ENCODE data around the gene SH3BP5.

Gene SH3BP5

DNA sequence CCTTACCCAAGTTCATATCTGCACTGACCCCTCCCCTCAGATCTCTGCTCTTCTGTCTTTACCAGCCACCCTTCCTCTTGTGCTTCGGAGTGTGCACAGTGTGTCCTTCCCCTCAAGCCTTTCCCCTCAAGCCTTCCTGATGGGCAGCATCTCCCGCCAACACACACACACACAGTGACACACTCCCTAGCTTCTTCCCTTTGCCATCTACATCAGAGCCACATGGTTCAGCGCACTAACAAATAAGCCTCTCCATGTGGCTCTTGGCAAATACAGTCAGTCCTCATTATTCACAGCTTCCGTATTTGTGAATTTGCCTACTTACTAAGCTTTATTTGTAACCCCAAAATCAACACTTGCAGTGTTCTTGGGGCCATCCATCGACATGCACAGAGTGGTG, 37.5 kb downstream of the SH3BP5 start:
- Mint-ChIP-seq H3K9me3 (no peaks in the 10 kb centered on the region), H3K4me1 (ENCODE audit: low read depth) (peaks cover 78% of the 10 kb centered on the region), H3K27ac (peak overlapping the region; percentile 94), H3K36me3 (ENCODE audit: low read depth) (no peaks in the 10 kb centered on the region), H3K27me3 (no peaks in the 10 kb centered on the region), H3K4me3 (peak overlapping the region; percentile 20)
- intact Hi-C loops (cut with micrococcal nuclease), result loop anchor here (2.0 to 5.0 kb wide), 2 partner anchors 26 to 37 kb away; partner anchors contain the start of gene SH3BP5

DNA sequence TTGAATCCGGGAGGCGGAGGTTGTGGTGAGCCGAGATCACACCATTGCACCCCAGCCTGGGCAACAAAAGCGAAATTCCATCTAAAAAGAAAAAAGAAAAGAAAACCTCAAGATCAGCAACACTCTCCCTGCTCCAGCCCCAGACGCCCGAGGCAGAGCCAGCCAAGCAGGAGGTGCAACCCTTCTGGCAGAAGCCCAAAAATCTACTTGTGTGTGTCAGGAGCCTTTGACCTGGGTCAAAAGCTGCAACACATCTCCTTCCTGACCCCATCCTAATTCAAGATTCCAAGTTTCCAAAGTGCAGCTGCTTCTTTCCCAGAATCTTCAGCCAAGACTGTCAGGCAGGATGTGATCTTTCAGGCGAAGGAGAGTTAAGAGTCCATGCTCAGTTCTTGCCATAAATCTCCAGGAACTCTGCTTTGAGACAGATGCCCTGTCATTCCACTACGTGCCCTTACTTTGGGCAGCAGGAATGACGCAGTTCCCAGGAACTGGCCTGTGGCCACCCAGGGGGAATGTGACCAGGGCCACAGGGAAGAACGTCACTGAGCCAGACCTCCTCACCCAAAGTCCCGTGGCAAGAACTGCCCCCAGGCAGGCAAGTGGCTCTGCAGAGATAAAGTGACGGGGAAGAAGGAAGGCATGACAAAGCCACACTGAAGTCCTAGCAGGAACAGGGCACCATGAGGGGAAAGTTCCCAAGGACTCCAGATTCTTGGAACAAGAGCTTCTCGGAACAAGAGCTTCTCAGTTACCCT, 39.4 kb downstream of the SH3BP5 start:
- intact Hi-C loops (cut with micrococcal nuclease), result no loop called here
- Mint-ChIP-seq H3K9me3 (no peaks in the 10 kb centered on the region), H3K4me3 (no peak overlapping the region), H3K36me3 (ENCODE audit: low read depth) (no peaks in the 10 kb centered on the region), H3K27ac (peak overlapping the region; percentile 94), H3K4me1 (ENCODE audit: low read depth) (peaks cover 89% of the 10 kb centered on the region), H3K27me3 (no peaks in the 10 kb centered on the region)

DNA sequence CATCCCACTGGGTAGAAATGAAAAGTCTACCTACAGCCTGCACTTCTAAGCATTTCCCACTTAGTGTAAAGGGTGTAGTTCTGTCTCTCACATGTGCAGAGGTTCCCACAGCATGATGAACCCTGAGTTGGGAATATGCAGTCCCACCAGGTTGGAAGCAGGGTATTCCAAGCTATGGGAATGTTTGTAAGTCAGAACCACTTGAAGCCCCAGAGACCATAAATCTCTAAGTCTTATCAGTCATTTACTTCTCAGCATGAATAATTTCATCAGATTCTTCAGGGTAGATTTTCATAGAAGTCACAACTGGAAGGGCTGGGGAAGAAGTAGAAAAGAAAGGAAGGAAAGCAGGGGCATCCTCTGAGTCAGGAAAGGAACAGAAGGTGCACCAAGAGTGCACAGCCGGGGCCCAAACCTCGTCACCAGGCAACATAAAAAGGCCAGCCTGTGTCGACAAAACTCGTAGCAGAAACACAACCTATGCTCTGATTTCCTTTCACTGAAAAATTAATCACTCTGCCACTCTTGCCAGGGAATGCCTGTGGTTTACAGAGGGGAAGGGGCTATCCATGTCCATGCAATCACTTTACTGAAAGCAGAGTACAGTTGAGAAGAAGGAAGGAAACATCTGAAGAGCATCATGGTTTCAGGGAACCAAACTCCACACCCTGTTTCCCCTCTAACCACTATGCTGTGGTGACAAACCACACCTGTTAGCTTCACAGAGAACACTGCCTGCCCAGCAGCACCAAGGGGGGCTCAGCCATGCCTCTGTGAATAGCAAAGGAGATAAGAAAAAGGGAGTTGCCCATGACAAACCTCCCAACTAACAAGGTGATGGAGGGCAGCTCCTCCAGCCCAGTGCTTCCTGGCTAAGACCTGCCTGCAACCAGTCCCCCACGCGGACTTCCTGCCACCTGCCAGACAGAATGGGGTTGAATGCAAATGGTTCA, 40.5 kb downstream of the SH3BP5 start:
- Mint-ChIP-seq H3K27ac (peak overlapping the region; percentile 94), H3K4me1 (ENCODE audit: low read depth) (peaks cover 88% of the 10 kb centered on the region), H3K9me3 (no peaks in the 10 kb centered on the region), H3K4me3 (no peak overlapping the region), H3K36me3 (ENCODE audit: low read depth) (no peaks in the 10 kb centered on the region), H3K27me3 (no peaks in the 10 kb centered on the region)
- intact Hi-C loops (cut with micrococcal nuclease), result no loop called here

DNA sequence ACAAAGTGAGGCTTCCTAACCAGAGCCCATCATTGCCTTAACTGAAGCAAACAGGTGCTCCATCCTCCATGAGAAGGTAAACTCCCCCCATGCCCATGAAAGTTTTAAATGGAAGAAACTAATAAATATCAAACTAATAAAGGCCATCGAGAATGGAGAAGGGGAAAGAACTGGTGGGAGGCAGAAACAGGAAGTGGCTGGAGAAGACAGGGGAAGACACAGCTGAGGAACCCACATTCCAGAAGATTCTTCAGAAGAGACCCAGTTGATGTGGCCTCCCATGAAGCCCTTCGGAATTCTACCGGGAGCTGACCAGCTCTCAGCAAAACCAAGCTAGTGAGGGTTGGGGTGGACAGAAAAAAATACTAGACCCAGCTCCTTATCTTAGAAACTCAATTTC, 41.6 kb downstream of the SH3BP5 start:
- intact Hi-C loops (cut with micrococcal nuclease), result no loop called here

DNA sequence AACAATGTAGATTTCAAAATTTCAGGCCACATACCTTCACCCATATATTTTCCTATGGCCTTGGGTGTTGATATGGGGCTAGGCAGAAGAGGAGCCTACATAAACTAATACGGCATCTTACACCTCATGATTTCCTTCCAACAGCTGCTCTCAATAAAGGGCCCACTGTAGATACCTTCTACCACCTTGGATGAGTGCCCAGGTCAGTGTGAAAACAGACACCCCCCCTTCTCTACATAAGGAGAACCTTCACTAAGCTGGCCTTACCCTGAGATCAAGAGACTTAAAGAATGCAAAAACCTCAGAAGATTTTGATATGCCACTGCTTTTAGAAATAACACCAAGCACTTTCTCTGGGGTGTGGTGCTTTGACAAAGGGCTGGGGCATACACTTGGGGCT, 42.7 kb downstream of the SH3BP5 start:
- Mint-ChIP-seq H3K27me3 (peaks cover 3% of the 10 kb centered on the region), H3K27ac (peak overlapping the region; percentile 94), H3K4me1 (ENCODE audit: low read depth) (peaks cover 74% of the 10 kb centered on the region), H3K4me3 (no peak overlapping the region), H3K9me3 (no peaks in the 10 kb centered on the region), H3K36me3 (ENCODE audit: low read depth) (peaks cover 8% of the 10 kb centered on the region)
- intact Hi-C loops (cut with micrococcal nuclease), result no loop called here

More for the DNA sequence above, 41.6 kb downstream of the SH3BP5 start:
- Mint-ChIP-seq H3K9me3 (no peaks in the 10 kb centered on the region), H3K36me3 (ENCODE audit: low read depth) (peaks cover 5% of the 10 kb centered on the region), H3K4me3 (no peak overlapping the region), H3K27me3 (peaks cover 1% of the 10 kb centered on the region), H3K27ac (peak overlapping the region; percentile 94), H3K4me1 (ENCODE audit: low read depth) (peaks cover 85% of the 10 kb centered on the region)

DNA sequence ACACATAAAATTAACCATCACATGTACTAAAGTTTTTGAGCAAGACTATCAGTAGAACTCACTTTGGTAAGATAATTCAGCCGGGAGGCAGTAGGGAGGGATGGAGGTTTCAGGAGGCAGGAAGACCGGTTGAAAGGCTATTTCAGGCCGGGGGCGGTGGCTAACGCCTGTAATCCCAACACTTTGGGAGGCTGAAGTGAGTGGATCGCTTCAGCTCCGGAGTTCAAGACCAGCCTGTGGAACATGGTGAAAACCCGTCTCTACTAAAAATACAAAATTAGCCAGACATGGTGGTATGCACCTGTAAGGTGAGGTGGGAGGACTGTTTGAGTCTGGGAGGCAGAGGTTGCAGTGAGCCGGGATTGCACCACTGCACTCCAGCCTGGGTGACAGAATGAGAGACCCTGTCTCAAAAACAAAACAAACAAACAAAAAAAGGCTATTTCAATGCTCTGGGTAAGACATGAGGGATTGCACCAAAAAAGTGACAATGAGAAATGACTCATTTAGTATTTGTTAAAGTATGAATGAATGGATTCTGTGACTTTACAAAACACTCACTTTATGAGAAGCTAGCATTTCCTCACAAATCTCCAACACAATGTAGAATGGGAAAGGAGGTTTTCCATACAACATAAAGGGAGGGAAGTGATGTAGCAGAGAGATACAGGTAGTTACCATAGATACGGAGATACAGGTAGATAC, 43.9 kb downstream of the SH3BP5 start:
- H3K27ac Mint-ChIP-seq, result peak overlapping the region; percentile 76
- intact Hi-C loops (cut with micrococcal nuclease), result no loop called here
- peaks cover 8% of the 10 kb centered on the region for H3K36me3 Mint-ChIP-seq (ENCODE audit: low read depth)
- no peak overlapping the region for H3K4me3 Mint-ChIP-seq
- no peaks in the 10 kb centered on the region for H3K9me3 Mint-ChIP-seq
- peaks cover 3% of the 10 kb centered on the region for H3K27me3 Mint-ChIP-seq
- H3K4me1 Mint-ChIP-seq (ENCODE audit: low read depth), result peaks cover 70% of the 10 kb centered on the region

DNA sequence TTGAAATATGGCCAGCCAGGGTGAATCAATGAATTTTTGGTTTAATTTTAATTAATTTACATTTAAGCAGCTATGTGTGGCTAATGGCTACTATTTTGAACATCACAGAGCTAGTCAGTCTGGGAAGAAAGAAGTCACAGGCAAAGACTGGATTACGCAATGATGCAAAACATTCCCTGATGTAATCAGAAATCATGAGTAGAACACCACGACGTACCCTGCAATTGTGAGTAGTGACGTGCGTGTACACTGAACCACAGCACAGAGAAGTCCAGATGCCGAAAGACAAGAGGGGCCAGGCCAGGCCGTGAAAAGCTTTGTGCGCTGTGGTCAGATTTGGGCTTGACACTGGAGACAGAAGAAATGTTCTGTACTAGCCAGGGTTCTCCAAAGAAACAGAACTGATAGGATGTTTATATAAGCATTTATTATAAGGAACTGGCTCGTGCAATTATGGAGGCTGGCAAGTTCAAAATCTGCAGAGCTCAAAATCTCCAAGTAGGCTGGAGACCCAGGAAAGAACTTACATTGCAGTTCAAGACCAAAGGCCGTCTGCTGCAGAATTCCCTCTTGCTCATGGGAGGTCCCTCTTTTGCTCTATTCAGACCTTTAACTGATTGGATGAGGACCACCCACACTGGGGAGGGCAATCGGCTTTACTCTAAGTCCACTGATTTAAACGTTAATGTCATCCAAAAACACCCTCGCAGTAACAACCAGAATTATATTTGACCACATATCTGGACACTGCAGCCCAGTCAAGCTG, 44.6 kb downstream of the SH3BP5 start:
- Mint-ChIP-seq H3K9me3 (no peaks in the 10 kb centered on the region), H3K4me3 (peak overlapping the region; percentile 26), H3K4me1 (ENCODE audit: low read depth) (peaks cover 62% of the 10 kb centered on the region), H3K36me3 (ENCODE audit: low read depth) (peaks cover 8% of the 10 kb centered on the region), H3K27me3 (peaks cover 5% of the 10 kb centered on the region), H3K27ac (peak overlapping the region; percentile 76)
- intact Hi-C loops (cut with micrococcal nuclease), result no loop called here

DNA sequence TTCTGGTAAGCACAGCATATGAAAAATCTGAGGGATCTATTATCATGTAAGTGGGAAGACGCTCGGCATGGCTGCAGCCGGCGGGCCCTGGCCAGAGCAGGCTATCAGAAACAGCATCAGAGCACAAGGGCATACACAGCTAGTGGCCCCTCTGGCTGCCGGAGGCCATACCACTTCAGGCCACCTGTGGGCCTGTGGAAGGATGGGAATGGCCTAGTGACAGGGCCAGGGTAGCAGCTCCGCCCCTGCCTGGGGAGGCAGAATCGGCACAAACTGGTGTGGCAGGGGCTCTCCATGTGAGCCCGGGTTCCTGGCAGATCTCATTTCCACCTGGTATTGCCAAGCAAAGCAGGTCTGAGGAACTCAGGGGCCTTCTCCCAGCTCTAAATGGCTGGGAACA, 46.4 kb downstream of the SH3BP5 start:
- intact Hi-C loops (cut with micrococcal nuclease), result no loop called here
- no peaks in the 10 kb centered on the region for H3K9me3 Mint-ChIP-seq
- no peak overlapping the region for H3K27ac Mint-ChIP-seq
- H3K4me3 Mint-ChIP-seq, result no peak overlapping the region
- H3K27me3 Mint-ChIP-seq, result peaks cover 5% of the 10 kb centered on the region
- H3K36me3 Mint-ChIP-seq (ENCODE audit: low read depth), result peaks cover 8% of the 10 kb centered on the region
- H3K4me1 Mint-ChIP-seq (ENCODE audit: low read depth), result peaks cover 48% of the 10 kb centered on the region

DNA sequence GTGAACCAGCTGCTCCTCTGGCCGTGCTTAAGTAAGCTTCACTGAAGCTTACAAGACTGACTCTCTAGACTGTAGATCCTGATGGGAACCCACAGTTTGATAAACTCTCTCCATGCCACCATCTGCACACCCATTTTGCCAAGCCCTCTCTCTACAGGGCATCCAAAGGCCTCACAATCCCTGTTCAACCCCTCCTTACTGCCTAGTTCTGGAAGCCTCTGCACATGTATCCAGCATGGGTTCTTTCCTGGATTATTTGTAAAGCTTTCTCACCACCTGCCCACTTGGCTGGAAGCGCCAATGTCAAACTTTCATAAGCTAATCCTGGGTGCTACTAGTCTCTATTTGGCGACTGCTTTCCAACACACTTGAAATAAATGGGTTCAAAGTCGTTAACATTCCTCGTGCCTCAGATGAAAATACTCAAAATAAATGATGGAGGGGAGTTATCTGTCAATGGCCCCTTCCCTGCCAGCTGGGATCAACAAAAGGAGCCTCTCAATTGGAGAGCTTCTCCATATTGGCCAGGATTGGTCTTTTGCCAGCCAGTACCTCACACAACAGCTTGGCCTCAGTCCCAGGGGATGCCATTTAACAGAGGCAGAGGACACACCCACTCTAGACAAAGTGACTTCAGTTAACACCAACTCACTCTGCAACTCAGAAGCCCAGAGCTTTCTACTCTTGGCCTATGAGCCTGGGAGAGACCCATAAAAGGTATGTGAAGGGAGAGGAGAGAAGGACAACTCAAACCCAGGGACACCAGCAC, 48.1 kb downstream of the SH3BP5 start:
- Mint-ChIP-seq H3K27ac (no peak overlapping the region), H3K4me3 (no peak overlapping the region), H3K36me3 (ENCODE audit: low read depth) (peaks cover 8% of the 10 kb centered on the region), H3K9me3 (no peaks in the 10 kb centered on the region), H3K27me3 (peaks cover 5% of the 10 kb centered on the region), H3K4me1 (ENCODE audit: low read depth) (peaks cover 41% of the 10 kb centered on the region)
- intact Hi-C loops (cut with micrococcal nuclease), result no loop called here

DNA sequence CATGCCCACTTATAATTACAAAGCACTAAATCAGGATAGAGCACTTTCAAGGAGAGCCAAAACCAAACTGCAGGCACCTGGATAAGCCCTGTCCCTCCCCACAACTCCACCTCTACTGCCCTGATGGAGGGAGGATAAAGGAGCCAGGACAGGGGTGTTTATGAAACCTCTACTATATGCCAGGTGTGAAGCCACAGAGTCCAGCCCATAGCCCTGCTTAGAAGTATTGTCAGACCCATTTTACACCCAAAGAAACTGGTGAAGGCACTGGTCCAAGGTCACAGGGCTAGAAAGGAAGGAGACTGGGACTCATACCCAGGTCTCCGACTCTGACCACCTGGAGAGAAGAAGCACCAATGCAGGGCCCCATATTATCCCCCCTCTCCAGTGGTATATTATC, 48.7 kb downstream of the SH3BP5 start:
- Mint-ChIP-seq H3K27me3 (peaks cover 5% of the 10 kb centered on the region), H3K36me3 (ENCODE audit: low read depth) (peaks cover 8% of the 10 kb centered on the region), H3K27ac (no peak overlapping the region), H3K4me3 (no peak overlapping the region), H3K9me3 (no peaks in the 10 kb centered on the region), H3K4me1 (ENCODE audit: low read depth) (peaks cover 35% of the 10 kb centered on the region)
- intact Hi-C loops (cut with micrococcal nuclease), result no loop called here

DNA sequence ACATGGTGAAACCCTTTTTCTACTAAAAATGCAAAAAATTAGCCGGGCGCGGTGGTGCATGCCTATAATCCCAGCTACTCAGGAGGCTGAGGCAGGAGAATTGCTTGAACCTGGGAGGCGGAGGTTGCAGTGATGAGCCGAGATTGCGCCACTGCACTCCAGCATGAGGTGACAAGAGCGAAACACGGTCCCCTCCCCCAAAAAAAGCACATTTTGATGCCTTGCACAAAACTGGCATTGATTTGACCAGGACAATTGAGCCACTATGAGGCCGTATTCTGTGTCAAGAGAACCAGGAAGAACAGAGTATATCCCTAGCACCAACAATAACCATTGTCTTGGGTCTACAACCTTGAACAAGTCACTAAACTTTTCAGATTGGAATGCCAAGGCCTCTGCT, 50.6 kb downstream of the SH3BP5 start:
- intact Hi-C loops (cut with micrococcal nuclease), result no loop called here
- H3K4me1 Mint-ChIP-seq (ENCODE audit: low read depth), result peaks cover 20% of the 10 kb centered on the region
- H3K9me3 Mint-ChIP-seq, result no peaks in the 10 kb centered on the region
- H3K4me3 Mint-ChIP-seq, result no peak overlapping the region
- peaks cover 8% of the 10 kb centered on the region for H3K36me3 Mint-ChIP-seq (ENCODE audit: low read depth)
- peaks cover 7% of the 10 kb centered on the region for H3K27me3 Mint-ChIP-seq
- peak overlapping the region; percentile 11 for H3K27ac Mint-ChIP-seq

DNA sequence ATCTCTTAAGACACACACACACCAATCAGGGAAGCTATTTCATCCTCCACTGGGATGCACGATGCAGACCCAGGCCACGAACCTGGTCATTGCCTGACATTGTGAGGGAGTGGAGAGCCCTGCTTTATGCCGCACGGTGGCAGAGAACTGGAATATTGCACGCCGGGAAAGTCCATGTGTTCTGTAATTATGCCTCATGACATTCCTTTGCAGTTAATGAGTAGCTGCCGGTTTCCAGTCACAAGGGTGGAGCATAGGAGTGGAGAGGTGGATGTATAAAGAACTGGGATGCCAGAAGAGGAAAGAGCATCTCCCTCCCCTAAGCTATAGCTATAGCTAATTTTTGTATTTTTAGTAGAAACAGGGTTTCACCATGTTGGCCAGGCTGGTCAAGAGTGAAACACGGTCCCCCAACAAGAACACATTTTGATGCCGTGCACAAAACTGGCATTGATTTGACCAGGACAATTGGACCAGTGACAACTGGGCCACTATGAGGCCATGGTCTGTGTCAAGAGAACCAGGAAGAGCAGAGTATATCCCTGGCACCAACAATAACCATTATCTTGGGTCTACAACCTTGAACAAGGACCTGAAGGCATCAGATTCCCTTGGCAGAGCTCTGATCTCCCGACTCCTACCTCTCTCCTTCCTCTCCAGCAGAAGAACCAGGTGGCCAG, 51.4 kb downstream of the SH3BP5 start:
- Mint-ChIP-seq H3K36me3 (ENCODE audit: low read depth) (peaks cover 6% of the 10 kb centered on the region), H3K4me1 (ENCODE audit: low read depth) (peaks cover 19% of the 10 kb centered on the region), H3K9me3 (no peaks in the 10 kb centered on the region), H3K27ac (peak overlapping the region; percentile 11), H3K4me3 (no peak overlapping the region), H3K27me3 (peaks cover 7% of the 10 kb centered on the region)
- intact Hi-C loops (cut with micrococcal nuclease), result no loop called here

Data from dendritic cell treated with granulocyte-macrophage colony-stimulating factor and Interleukin-4, amounts not matched to agents 40 ng/mL and 50 ng/mL, for 4 days (primary cell).